HL-60 (cell line): Measurements from ENCODE around the gene ALDH1L1.

ENCODE experiments used
- DNase-seq, 2 experiments: peaks; one replicate each; pipeline ENCODE4 v3.0.0-alpha.2; 2010 to 2020; ENCODE audit warnings: low read depth in 1 of 2, low spot score in 1 of 2
- H3K27ac ChIP-seq: fragments of 250-450 bp; sonication (Bioruptor Pico); replicated peaks from 2 replicates; pipeline ENCODE4 v1.5.1; 2020; ENCODE audit warnings: mild to moderate bottlenecking, moderate library complexity
- H3K27me3 ChIP-seq: fragments of 250-450 bp; sonication (Bioruptor Pico); 2 replicates; pipeline ENCODE4 v1.5.1; 2021; ENCODE audit warnings: mild to moderate bottlenecking, moderate library complexity; ENCODE audit not compliant: insufficient read depth, poor library complexity, severe bottlenecking
- H3K4me3 ChIP-seq: replicated peaks from 2 replicates; pipeline ENCODE4 v1.5.1; 2011; ENCODE audit warnings: mild to moderate bottlenecking, control low read depth, low read length; ENCODE audit not compliant: insufficient read depth
- GABPA ChIP-seq: IDR thresholded peaks from 2 replicates; pipeline ENCODE4 v1.6.1; 2012; ENCODE audit warnings: low read depth
- POLR2AphosphoS5 ChIP-seq: IDR thresholded peaks from 2 replicates; pipeline ENCODE4 v1.6.1; 2012; ENCODE audit warnings: low read depth
- SPI1 ChIP-seq: IDR thresholded peaks from 2 replicates; pipeline ENCODE4 v1.6.1; 2012; ENCODE audit warnings: low read depth, mild to moderate bottlenecking, borderline replicate concordance
- TF ChIP-seq, protein P1 (sequence below): IDR thresholded peaks from one replicate; pipeline ENCODE4 v1.5.1; 2011; ENCODE audit warnings: low read length, control low read depth, inconsistent platforms; ENCODE audit not compliant: insufficient read depth
- TF ChIP-seq, protein P2 (sequence below): IDR thresholded peaks from 2 replicates; pipeline ENCODE4 v1.6.1; 2012; ENCODE audit warnings: low read depth; ENCODE audit not compliant: insufficient replicate concordance

Gene ALDH1L1

DNA sequence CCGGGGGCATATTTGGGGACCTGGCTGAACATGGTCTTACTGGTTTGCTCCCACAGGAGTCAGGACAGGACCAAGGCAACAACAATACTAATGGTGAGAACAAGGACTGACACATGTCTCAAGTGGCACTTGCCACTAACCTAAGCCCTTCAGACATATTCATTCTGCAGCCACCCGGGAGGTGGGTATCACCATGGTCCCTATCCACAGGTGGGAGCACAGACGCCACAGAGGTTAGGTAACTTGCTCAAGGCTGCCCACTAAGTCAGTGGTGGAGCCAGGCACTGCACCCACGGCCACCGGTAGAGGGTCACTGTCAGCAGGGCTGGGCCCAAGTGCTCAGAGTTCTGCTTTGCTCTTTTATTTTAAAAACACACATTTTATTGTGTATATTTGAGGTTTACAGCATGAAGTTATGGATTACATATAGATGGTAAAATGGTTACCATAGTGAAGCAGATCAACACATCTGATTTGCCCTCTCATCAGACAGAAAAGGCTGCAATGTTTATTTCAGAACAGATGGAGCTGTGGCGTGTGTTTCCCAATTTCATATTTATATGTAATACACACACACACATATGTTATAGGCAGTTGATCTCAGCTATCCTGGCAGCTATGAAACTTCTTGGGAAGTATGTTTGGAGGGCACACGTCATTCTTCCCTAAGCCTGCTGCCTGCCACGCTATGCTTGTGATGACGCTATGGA lies 66.5 kb downstream of the ALDH1L1 start:
- TF ChIP-seq, protein P1, sequence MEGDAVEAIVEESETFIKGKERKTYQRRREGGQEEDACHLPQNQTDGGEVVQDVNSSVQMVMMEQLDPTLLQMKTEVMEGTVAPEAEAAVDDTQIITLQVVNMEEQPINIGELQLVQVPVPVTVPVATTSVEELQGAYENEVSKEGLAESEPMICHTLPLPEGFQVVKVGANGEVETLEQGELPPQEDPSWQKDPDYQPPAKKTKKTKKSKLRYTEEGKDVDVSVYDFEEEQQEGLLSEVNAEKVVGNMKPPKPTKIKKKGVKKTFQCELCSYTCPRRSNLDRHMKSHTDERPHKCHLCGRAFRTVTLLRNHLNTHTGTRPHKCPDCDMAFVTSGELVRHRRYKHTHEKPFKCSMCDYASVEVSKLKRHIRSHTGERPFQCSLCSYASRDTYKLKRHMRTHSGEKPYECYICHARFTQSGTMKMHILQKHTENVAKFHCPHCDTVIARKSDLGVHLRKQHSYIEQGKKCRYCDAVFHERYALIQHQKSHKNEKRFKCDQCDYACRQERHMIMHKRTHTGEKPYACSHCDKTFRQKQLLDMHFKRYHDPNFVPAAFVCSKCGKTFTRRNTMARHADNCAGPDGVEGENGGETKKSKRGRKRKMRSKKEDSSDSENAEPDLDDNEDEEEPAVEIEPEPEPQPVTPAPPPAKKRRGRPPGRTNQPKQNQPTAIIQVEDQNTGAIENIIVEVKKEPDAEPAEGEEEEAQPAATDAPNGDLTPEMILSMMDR: peak; percentile 9
- TF ChIP-seq GABPA: no peak
- TF ChIP-seq, protein P2, sequence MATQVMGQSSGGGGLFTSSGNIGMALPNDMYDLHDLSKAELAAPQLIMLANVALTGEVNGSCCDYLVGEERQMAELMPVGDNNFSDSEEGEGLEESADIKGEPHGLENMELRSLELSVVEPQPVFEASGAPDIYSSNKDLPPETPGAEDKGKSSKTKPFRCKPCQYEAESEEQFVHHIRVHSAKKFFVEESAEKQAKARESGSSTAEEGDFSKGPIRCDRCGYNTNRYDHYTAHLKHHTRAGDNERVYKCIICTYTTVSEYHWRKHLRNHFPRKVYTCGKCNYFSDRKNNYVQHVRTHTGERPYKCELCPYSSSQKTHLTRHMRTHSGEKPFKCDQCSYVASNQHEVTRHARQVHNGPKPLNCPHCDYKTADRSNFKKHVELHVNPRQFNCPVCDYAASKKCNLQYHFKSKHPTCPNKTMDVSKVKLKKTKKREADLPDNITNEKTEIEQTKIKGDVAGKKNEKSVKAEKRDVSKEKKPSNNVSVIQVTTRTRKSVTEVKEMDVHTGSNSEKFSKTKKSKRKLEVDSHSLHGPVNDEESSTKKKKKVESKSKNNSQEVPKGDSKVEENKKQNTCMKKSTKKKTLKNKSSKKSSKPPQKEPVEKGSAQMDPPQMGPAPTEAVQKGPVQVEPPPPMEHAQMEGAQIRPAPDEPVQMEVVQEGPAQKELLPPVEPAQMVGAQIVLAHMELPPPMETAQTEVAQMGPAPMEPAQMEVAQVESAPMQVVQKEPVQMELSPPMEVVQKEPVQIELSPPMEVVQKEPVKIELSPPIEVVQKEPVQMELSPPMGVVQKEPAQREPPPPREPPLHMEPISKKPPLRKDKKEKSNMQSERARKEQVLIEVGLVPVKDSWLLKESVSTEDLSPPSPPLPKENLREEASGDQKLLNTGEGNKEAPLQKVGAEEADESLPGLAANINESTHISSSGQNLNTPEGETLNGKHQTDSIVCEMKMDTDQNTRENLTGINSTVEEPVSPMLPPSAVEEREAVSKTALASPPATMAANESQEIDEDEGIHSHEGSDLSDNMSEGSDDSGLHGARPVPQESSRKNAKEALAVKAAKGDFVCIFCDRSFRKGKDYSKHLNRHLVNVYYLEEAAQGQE: no peak
- H3K4me3 ChIP-seq: no peak overlapping the region
- H3K27ac ChIP-seq: no peak overlapping the region
- no peak for DNase-seq
- H3K27me3 ChIP-seq: no peaks in the 10 kb centered on the region

DNA sequence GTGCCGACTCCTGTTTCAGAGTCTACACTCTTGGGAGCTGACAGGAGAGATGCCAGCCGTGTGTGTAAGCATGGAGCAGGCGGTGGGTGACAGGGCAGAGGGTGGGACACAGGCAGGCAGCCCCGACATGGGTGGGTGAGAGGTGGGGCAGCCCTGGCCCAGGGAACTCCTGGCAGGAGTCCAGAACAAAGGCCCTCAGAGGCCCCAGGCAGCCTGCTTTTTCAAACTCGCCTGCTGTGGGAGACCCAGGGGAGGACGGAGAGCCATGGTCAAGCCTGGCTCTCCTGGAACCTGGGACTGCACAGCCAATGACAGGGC lies 67.2 kb downstream of the ALDH1L1 start:
- Histone ChIP-seq H3K4me3 (no peak overlapping the region), H3K27ac (no peak overlapping the region), H3K27me3 (no peaks in the 10 kb centered on the region)
- TF ChIP-seq, protein P2: no peak
- TF ChIP-seq, protein P1: no peak
- TF ChIP-seq POLR2AphosphoS5 (no peak), GABPA (no peak), SPI1 (no peak)
- DNase-seq: no peak

DNA sequence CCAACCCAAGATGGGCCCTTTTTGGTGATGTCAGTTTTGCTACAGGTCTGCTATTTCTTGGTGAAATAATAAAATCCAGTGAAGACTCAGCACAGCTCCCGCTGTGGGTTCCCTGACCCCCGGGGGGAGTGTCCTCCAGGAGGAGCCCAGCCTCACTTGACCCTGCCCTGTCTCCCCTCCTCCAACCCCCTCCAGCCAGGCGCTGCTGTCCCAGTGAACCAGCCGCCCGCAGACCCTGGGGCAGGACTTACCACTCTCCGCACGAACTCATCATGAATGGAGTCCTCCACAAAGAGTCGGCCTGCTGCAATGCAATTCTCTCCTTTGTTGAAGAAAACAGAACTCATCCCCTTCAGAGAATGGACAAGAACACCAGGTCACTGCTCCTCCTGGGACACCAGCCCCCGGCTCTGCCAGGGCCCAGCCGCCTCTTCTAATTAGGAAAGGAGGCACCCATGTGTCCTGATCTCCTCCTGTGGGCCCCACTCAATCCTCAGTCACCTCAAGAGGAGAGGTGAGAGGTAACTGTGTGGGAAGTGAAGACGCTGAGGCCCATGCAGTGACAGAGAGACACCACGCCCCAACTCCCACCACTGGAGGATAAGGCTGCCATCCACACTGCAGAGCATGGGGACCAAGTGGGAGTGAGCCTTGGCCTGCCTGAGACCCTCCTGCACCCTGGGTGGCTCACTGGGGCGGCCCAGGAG lies 67.7 kb downstream of the ALDH1L1 start:
- DNase-seq: no peak
- TF ChIP-seq GABPA: no peak
- TF ChIP-seq, protein P1: no peak
- TF ChIP-seq, protein P2: no peak
- Histone ChIP-seq H3K4me3 (no peak overlapping the region), H3K27me3 (no peaks in the 10 kb centered on the region), H3K27ac (no peak overlapping the region)
